ENCODE measurements around the gene SUPT5H. TPM values are rescaled to one million over a fixed set of nuclear protein-coding genes. Genes with fewer than 3 reads are reported as not detected.

Gene SUPT5H
- total and polyA plus RNA-seq, 4 donors: 35.9 to 158 (median 112) TPM

GRCh38 chr19:39500543-39500942, 55.2 kb downstream of the SUPT5H start:
- H3K36me3 ChIP-seq (ENCODE audit: control insufficient read depth, insufficient read depth, low read length): peaks cover 19% of the 10 kb centered on the region
- H3K27ac ChIP-seq (ENCODE audit: low read depth, low read length): no peak overlapping the region
- H3K4me1 ChIP-seq (ENCODE audit: control insufficient read depth, insufficient read depth, low read length): peaks cover 35% of the 10 kb centered on the region
- H3K9me3 ChIP-seq (ENCODE audit: control insufficient read depth, insufficient read depth, low read length): no peaks in the 10 kb centered on the region
- H3K4me3 ChIP-seq (ENCODE audit: low read depth, low read length): no peak overlapping the region
- no peak for DNase-seq (ENCODE audit: low read depth in 4 of 6, low spot score in 6 of 6)
- H3K27me3 ChIP-seq (ENCODE audit: control insufficient read depth, insufficient read depth, low read length): peaks cover 20% of the 10 kb centered on the region
- 59% methylated on average over 4 of the region's 4 CpGs for WGBS (ENCODE audit: insufficient coverage)

- Histone ChIP-seq H3K9me3 (ENCODE audit: control insufficient read depth, insufficient read depth, low read length) (no peaks in the 10 kb centered on the region), H3K27me3 (ENCODE audit: control insufficient read depth, insufficient read depth, low read length) (peaks cover 20% of the 10 kb centered on the region), H3K4me3 (ENCODE audit: low read depth, low read length) (no peak overlapping the region), H3K4me1 (ENCODE audit: control insufficient read depth, insufficient read depth, low read length) (peaks cover 35% of the 10 kb centered on the region), H3K36me3 (ENCODE audit: control insufficient read depth, insufficient read depth, low read length) (peaks cover 19% of the 10 kb centered on the region), H3K27ac (ENCODE audit: low read depth, low read length) (no peak overlapping the region)
- WGBS (ENCODE audit: insufficient coverage): 62% methylated on average over 3 of the region's 5 CpGs
- no peak for DNase-seq (ENCODE audit: low read depth in 4 of 6, low spot score in 6 of 6)
Measured at GRCh38 chr19:39501340-39501739, 56.0 kb downstream of the SUPT5H start.

- Histone ChIP-seq H3K4me1 (ENCODE audit: control insufficient read depth, insufficient read depth, low read length) (peaks cover 37% of the 10 kb centered on the region), H3K36me3 (ENCODE audit: control insufficient read depth, insufficient read depth, low read length) (peaks cover 19% of the 10 kb centered on the region), H3K27ac (ENCODE audit: low read depth, low read length) (no peak overlapping the region), H3K9me3 (ENCODE audit: control insufficient read depth, insufficient read depth, low read length) (no peaks in the 10 kb centered on the region), H3K27me3 (ENCODE audit: control insufficient read depth, insufficient read depth, low read length) (peaks cover 26% of the 10 kb centered on the region), H3K4me3 (ENCODE audit: low read depth, low read length) (no peak overlapping the region)
- WGBS (ENCODE audit: insufficient coverage): 11% methylated on average over 69 of the region's 69 CpGs
- peak in 2 of 6 donors; percentile 81 to 89 for DNase-seq (ENCODE audit: low read depth in 4 of 6, low spot score in 6 of 6)
Measured at GRCh38 chr19:39502640-39503417, 57.4 kb downstream of the SUPT5H start.

GRCh38 chr19:39506598-39506943, 61.2 kb downstream of the SUPT5H start:
- H3K4me1 ChIP-seq (ENCODE audit: control insufficient read depth, insufficient read depth, low read length): peaks cover 28% of the 10 kb centered on the region
- no peaks in the 10 kb centered on the region for H3K9me3 ChIP-seq (ENCODE audit: control insufficient read depth, insufficient read depth, low read length)
- H3K27ac ChIP-seq (ENCODE audit: low read depth, low read length): no peak overlapping the region
- no peak for DNase-seq (ENCODE audit: low read depth in 4 of 6, low spot score in 6 of 6)
- H3K27me3 ChIP-seq (ENCODE audit: control insufficient read depth, insufficient read depth, low read length): peaks cover 10% of the 10 kb centered on the region
- peak overlapping the region; percentile 16 for H3K4me3 ChIP-seq (ENCODE audit: low read depth, low read length)
- peaks cover 21% of the 10 kb centered on the region for H3K36me3 ChIP-seq (ENCODE audit: control insufficient read depth, insufficient read depth, low read length)
- 38% methylated on average over 3 of the region's 7 CpGs for WGBS (ENCODE audit: insufficient coverage)

- H3K4me1 ChIP-seq (ENCODE audit: control insufficient read depth, insufficient read depth, low read length): peaks cover 28% of the 10 kb centered on the region
- peaks cover 12% of the 10 kb centered on the region for H3K27me3 ChIP-seq (ENCODE audit: control insufficient read depth, insufficient read depth, low read length)
- H3K9me3 ChIP-seq (ENCODE audit: control insufficient read depth, insufficient read depth, low read length): no peaks in the 10 kb centered on the region
- peak in 3 of 6 donors; percentile 76 to 95 (median 94) for DNase-seq (ENCODE audit: low read depth in 4 of 6, low spot score in 6 of 6)
- peaks cover 21% of the 10 kb centered on the region for H3K36me3 ChIP-seq (ENCODE audit: control insufficient read depth, insufficient read depth, low read length)
- peak overlapping the region; percentile 41 for H3K4me3 ChIP-seq (ENCODE audit: low read depth, low read length)
- under 1% methylated on average over 95 of the region's 96 CpGs for WGBS (ENCODE audit: insufficient coverage)
- no peak overlapping the region for H3K27ac ChIP-seq (ENCODE audit: low read depth, low read length)
Measured at GRCh38 chr19:39506944-39507714, 61.7 kb downstream of the SUPT5H start.

GRCh38 chr19:39507715-39508364, 62.5 kb downstream of the SUPT5H start:
- DNase-seq (ENCODE audit: low read depth in 4 of 6, low spot score in 6 of 6): no peak
- H3K4me3 ChIP-seq (ENCODE audit: low read depth, low read length): peak overlapping the region; percentile 41
- no CpG with 5 or more reads among the region's 24 CpGs for WGBS (ENCODE audit: insufficient coverage)
- peaks cover 12% of the 10 kb centered on the region for H3K27me3 ChIP-seq (ENCODE audit: control insufficient read depth, insufficient read depth, low read length)
- no peak overlapping the region for H3K27ac ChIP-seq (ENCODE audit: low read depth, low read length)
- H3K9me3 ChIP-seq (ENCODE audit: control insufficient read depth, insufficient read depth, low read length): no peaks in the 10 kb centered on the region
- peaks cover 21% of the 10 kb centered on the region for H3K36me3 ChIP-seq (ENCODE audit: control insufficient read depth, insufficient read depth, low read length)
- peaks cover 28% of the 10 kb centered on the region for H3K4me1 ChIP-seq (ENCODE audit: control insufficient read depth, insufficient read depth, low read length)

GRCh38 chr19:39508629-39509028, 63.2 kb downstream of the SUPT5H start:
- peaks cover 20% of the 10 kb centered on the region for H3K4me1 ChIP-seq (ENCODE audit: control insufficient read depth, insufficient read depth, low read length)
- H3K27me3 ChIP-seq (ENCODE audit: control insufficient read depth, insufficient read depth, low read length): peaks cover 18% of the 10 kb centered on the region
- peaks cover 20% of the 10 kb centered on the region for H3K36me3 ChIP-seq (ENCODE audit: control insufficient read depth, insufficient read depth, low read length)
- H3K27ac ChIP-seq (ENCODE audit: low read depth, low read length): no peak overlapping the region
- no peak overlapping the region for H3K4me3 ChIP-seq (ENCODE audit: low read depth, low read length)
- WGBS (ENCODE audit: insufficient coverage): 87% methylated on average over 6 of the region's 9 CpGs
- H3K9me3 ChIP-seq (ENCODE audit: control insufficient read depth, insufficient read depth, low read length): no peaks in the 10 kb centered on the region
- DNase-seq (ENCODE audit: low read depth in 4 of 6, low spot score in 6 of 6): no peak

GRCh38 chr19:39509233-39509632, 63.9 kb downstream of the SUPT5H start:
- peaks cover 23% of the 10 kb centered on the region for H3K27me3 ChIP-seq (ENCODE audit: control insufficient read depth, insufficient read depth, low read length)

GRCh38 chr19:39512988-39513387, 67.6 kb downstream of the SUPT5H start:
- no peak overlapping the region for H3K4me3 ChIP-seq (ENCODE audit: low read depth, low read length)
- no peak overlapping the region for H3K27ac ChIP-seq (ENCODE audit: low read depth, low read length)
- no CpG with 5 or more reads among the region's 2 CpGs for WGBS (ENCODE audit: insufficient coverage)
- peaks cover 36% of the 10 kb centered on the region for H3K27me3 ChIP-seq (ENCODE audit: control insufficient read depth, insufficient read depth, low read length)
- peaks cover 2% of the 10 kb centered on the region for H3K36me3 ChIP-seq (ENCODE audit: control insufficient read depth, insufficient read depth, low read length)
- H3K9me3 ChIP-seq (ENCODE audit: control insufficient read depth, insufficient read depth, low read length): no peaks in the 10 kb centered on the region
- H3K4me1 ChIP-seq (ENCODE audit: control insufficient read depth, insufficient read depth, low read length): peaks cover 22% of the 10 kb centered on the region
- no peak for DNase-seq (ENCODE audit: low read depth in 4 of 6, low spot score in 6 of 6)

More at GRCh38 chr19:39509233-39509632, 63.9 kb downstream of the SUPT5H start:
- H3K36me3 ChIP-seq (ENCODE audit: control insufficient read depth, insufficient read depth, low read length): peaks cover 14% of the 10 kb centered on the region
- no peak overlapping the region for H3K4me3 ChIP-seq (ENCODE audit: low read depth, low read length)
- no peak overlapping the region for H3K27ac ChIP-seq (ENCODE audit: low read depth, low read length)
- H3K9me3 ChIP-seq (ENCODE audit: control insufficient read depth, insufficient read depth, low read length): no peaks in the 10 kb centered on the region
- no peak for DNase-seq (ENCODE audit: low read depth in 4 of 6, low spot score in 6 of 6)
- H3K4me1 ChIP-seq (ENCODE audit: control insufficient read depth, insufficient read depth, low read length): peaks cover 18% of the 10 kb centered on the region
- WGBS (ENCODE audit: insufficient coverage): no CpG with 5 or more reads among the region's 2 CpGs

All from spinal cord (tissue), 10 donors.